ENCODE measurements around the gene WASHC1.
"Not testable (repeated sequence)": the region's sequence is repeated elsewhere in the genome, so short reads cannot be mapped to it uniquely, and the experiment has no call there.

GRCh38 chr9:78333-78732 lies 49.1 kb upstream of the WASHC1 start:
- TF ChIP-seq, protein P1, sequence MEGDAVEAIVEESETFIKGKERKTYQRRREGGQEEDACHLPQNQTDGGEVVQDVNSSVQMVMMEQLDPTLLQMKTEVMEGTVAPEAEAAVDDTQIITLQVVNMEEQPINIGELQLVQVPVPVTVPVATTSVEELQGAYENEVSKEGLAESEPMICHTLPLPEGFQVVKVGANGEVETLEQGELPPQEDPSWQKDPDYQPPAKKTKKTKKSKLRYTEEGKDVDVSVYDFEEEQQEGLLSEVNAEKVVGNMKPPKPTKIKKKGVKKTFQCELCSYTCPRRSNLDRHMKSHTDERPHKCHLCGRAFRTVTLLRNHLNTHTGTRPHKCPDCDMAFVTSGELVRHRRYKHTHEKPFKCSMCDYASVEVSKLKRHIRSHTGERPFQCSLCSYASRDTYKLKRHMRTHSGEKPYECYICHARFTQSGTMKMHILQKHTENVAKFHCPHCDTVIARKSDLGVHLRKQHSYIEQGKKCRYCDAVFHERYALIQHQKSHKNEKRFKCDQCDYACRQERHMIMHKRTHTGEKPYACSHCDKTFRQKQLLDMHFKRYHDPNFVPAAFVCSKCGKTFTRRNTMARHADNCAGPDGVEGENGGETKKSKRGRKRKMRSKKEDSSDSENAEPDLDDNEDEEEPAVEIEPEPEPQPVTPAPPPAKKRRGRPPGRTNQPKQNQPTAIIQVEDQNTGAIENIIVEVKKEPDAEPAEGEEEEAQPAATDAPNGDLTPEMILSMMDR (IDR thresholded peaks at IDR 0.05; ENCODE audit: insufficient read depth, low read length): not testable (repeated sequence)
- not testable (repeated sequence) for TF ChIP-seq REST (IDR thresholded peaks at IDR 0.05; ENCODE audit: insufficient replicate concordance, low read depth); SPI1 (IDR thresholded peaks at IDR 0.05; ENCODE audit: borderline replicate concordance, low read depth); GABPA (IDR thresholded peaks at IDR 0.05; ENCODE audit: low read depth); POLR2AphosphoS5 (IDR thresholded peaks at IDR 0.05; ENCODE audit: low read depth)

Measured in HL-60 (cell line).